DND-41 (cell line): ENCODE data around the gene CKAP2.
"Not testable (repeated sequence)": the region's sequence is repeated elsewhere in the genome, so short reads cannot be mapped to it uniquely, and the experiment has no call there.

Experiments
- ATAC-seq: fragments of 200-7000 bp; cut with Tn5 transposase; 3 replicates; pipeline ENCODE4 v1.9.1; 2021; ENCODE audit warnings: low read depth; ENCODE audit not compliant: insufficient read depth
- DNase-seq: peaks from one replicate; pipeline ENCODE4 v3.0.0-alpha.2; 2020
- H2AFZ ChIP-seq: 2 replicates; pipeline ENCODE4 v1.6.0; 2012; ENCODE audit warnings: low read depth, low read length
- H3K27ac ChIP-seq: 2 replicates; pipeline ENCODE4 v1.5.1; 2012; ENCODE audit warnings: low read length, inconsistent platforms
- H3K27me3 ChIP-seq: fragments of 200-600 bp; sonication (generic); 2 replicates; pipeline ENCODE4 v1.6.0; 2012; ENCODE audit warnings: low read length, mild to moderate bottlenecking, inconsistent platforms; ENCODE audit not compliant: insufficient read depth, poor library complexity
- H3K36me3 ChIP-seq: 2 replicates; pipeline ENCODE4 v1.5.1; 2012; ENCODE audit warnings: low read length, inconsistent platforms; ENCODE audit not compliant: insufficient read depth
- H3K4me1 ChIP-seq: 2 replicates; pipeline ENCODE4 v1.5.1; 2012; ENCODE audit warnings: mild to moderate bottlenecking, low read length; ENCODE audit not compliant: insufficient read depth
- H3K4me2 ChIP-seq: 2 replicates; pipeline ENCODE4 v1.6.0; 2012; ENCODE audit warnings: mild to moderate bottlenecking, moderate library complexity, low read length, inconsistent platforms; ENCODE audit not compliant: insufficient read depth
- H3K4me3 ChIP-seq, 2 experiments: fragments of 200-600 bp in 1 of 2; shearing (Covaris generic) in 1 of 2; 2 replicates each; pipeline ENCODE4 v1.5.1; 2012 to 2016; ENCODE audit warnings: inconsistent platforms in 2 of 2, low read length in 2 of 2, mild to moderate bottlenecking in 2 of 2, low read depth in 1 of 2, moderate library complexity in 1 of 2
- H3K79me2 ChIP-seq: 2 replicates; pipeline ENCODE4 v1.6.0; 2012; ENCODE audit warnings: low read length, inconsistent platforms; ENCODE audit not compliant: insufficient read depth
- H3K9ac ChIP-seq: 2 replicates; pipeline ENCODE4 v1.6.0; 2012; ENCODE audit warnings: low read depth, mild to moderate bottlenecking, inconsistent platforms, low read length, moderate library complexity
- H3K9me3 ChIP-seq: 2 replicates; pipeline ENCODE4 v1.5.1; 2012; ENCODE audit warnings: low read length, moderate library complexity, mild to moderate bottlenecking, inconsistent platforms; ENCODE audit not compliant: insufficient read depth, severe bottlenecking
- H4K20me1 ChIP-seq: 2 replicates; pipeline ENCODE4 v1.6.0; 2012; ENCODE audit warnings: low read length; ENCODE audit not compliant: insufficient read depth

The CKAP2 gene

DNA sequence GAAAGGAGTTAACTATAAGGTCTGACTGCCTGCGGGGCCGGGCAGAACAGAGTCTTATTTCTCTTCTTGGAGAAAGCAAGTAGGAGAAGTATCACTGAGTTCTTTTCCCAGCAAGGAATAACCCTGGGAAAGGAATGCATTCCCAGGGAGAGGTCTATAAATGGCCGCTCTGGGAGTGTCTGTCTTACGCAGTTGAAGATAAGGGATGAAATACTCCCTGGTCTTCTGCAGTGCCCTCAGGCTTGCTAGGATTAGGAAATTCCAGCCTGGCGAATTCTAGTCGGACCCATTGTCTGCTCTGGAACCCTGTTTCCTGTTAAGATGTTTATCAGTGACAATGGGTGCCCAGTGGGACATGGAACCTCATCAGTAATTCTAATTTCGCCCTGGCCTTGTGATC, 47.0 kb downstream of the CKAP2 start:
- not testable (repeated sequence) for H2AFZ ChIP-seq, H3K4me2 ChIP-seq, H3K27ac ChIP-seq, H3K9me3 ChIP-seq, ATAC-seq, H3K4me1 ChIP-seq, H3K9ac ChIP-seq, H3K79me2 ChIP-seq, H3K4me3 ChIP-seq, H3K36me3 ChIP-seq, H3K27me3 ChIP-seq, H4K20me1 ChIP-seq, DNase-seq

- not testable (repeated sequence) for H4K20me1 ChIP-seq, H3K9ac ChIP-seq, H3K27ac ChIP-seq, H3K4me2 ChIP-seq, H3K27me3 ChIP-seq, DNase-seq, ATAC-seq, H3K79me2 ChIP-seq, H3K36me3 ChIP-seq, H2AFZ ChIP-seq, H3K9me3 ChIP-seq, H3K4me3 ChIP-seq, H3K4me1 ChIP-seq
Observed at GRCh38 chr13:52505843-52506242, 50.6 kb downstream of the CKAP2 start.

DNA sequence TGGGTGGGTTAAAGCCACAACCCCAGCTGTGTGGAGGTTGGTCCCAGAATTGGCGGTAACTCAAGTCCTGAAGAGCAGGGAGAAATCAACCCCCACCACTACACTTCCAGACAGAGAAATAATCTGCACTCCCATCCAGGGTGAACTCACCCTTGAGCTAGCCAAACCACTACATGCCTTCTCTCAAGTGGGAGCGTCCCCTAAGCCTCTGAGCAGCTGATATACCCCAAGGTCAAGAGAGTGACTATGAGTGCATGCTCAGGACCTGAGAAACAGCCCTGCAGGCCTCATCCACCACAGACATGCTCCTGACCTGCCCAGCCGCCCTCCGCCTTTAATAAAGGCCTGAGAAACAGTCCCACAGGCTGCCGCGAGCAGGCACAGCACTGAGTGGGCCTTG, 54.3 kb downstream of the CKAP2 start:
- not testable (repeated sequence) for ATAC-seq

GRCh38 chr13:52510221-52510797, 55.0 kb downstream of the CKAP2 start:
- H4K20me1 ChIP-seq, DNase-seq, H3K27me3 ChIP-seq, H3K9ac ChIP-seq, H3K4me3 ChIP-seq, H3K27ac ChIP-seq, H3K4me1 ChIP-seq, H3K4me2 ChIP-seq, H3K36me3 ChIP-seq, H2AFZ ChIP-seq, ATAC-seq, H3K9me3 ChIP-seq, H3K79me2 ChIP-seq: not testable (repeated sequence)

More for the DNA sequence above, 54.3 kb downstream of the CKAP2 start:
- H3K79me2 ChIP-seq, H3K4me2 ChIP-seq, H3K36me3 ChIP-seq, H4K20me1 ChIP-seq, H2AFZ ChIP-seq, H3K9ac ChIP-seq, H3K27ac ChIP-seq, H3K27me3 ChIP-seq, H3K4me1 ChIP-seq, DNase-seq, H3K9me3 ChIP-seq, H3K4me3 ChIP-seq: not testable (repeated sequence)

GRCh38 chr13:52511598-52511997, 56.3 kb downstream of the CKAP2 start:
- not testable (repeated sequence) for H4K20me1 ChIP-seq, ATAC-seq

DNA sequence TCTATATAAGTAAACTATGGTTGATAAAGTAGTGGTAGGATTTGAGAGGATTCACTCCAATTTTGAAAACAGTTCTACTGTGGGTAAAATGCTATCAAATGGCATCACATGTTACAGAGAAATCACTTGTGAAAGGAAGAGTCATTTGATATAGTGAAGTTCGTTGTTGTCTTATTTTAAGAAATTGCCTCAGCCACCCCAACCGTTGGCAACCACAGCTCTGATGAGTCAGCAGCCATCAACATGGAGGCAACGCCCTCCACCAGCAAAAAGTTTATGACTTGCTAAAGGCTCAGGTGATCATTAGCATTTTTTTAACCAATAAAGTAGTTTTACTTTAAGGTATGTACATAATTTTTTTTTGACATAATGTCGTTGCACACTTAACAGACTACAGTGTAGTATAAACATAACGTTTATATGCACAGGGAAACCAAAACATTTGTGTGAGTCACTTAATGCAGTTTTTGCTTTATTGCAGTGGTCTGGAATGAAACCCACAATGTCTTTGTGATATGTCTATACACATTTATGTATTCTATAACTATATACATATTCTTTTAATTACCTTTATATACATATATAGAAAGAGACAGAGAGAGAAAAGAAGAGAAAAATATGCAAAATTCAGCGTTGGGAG, 58.8 kb downstream of the CKAP2 start:
- not testable (repeated sequence) for H2AFZ ChIP-seq, H3K79me2 ChIP-seq, H4K20me1 ChIP-seq, H3K27me3 ChIP-seq, H3K4me1 ChIP-seq, H3K4me2 ChIP-seq, H3K27ac ChIP-seq, H3K36me3 ChIP-seq, H3K9me3 ChIP-seq, H3K9ac ChIP-seq, H3K4me3 ChIP-seq
- ATAC-seq (peak; percentile 85), DNase-seq (peak; percentile 58)

More at GRCh38 chr13:52511598-52511997, 56.3 kb downstream of the CKAP2 start:
- not testable (repeated sequence) for H3K4me1 ChIP-seq, H3K36me3 ChIP-seq, H3K9me3 ChIP-seq, H3K79me2 ChIP-seq, H3K4me2 ChIP-seq, H3K9ac ChIP-seq, DNase-seq, H3K4me3 ChIP-seq, H2AFZ ChIP-seq, H3K27me3 ChIP-seq, H3K27ac ChIP-seq

DNA sequence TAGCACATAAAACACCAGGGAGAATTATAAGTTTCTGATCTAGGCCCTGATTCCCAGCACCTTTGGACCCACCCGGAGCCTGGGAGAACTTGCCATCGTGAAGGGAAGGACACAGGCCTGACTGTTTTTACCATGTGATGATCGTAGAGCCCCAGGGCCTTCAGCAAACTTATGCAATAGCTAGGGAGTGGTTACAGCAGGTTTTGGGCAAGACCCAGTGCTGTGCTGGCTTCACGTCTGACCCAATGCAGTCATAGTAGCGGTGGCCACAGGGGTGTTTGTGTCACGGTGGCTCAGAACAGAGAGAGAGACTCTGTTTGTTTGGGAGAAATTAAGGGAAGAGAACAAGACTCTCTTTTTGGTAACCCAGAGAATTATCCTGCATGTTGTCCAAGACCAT, 68.0 kb downstream of the CKAP2 start:
- not testable (repeated sequence) for H3K9me3 ChIP-seq, DNase-seq, H3K4me1 ChIP-seq, H3K4me2 ChIP-seq, H3K36me3 ChIP-seq, H3K27ac ChIP-seq, H3K27me3 ChIP-seq, H2AFZ ChIP-seq, H3K79me2 ChIP-seq, H4K20me1 ChIP-seq, ATAC-seq, H3K9ac ChIP-seq, H3K4me3 ChIP-seq
